Right ventricle myocardium inferior (tissue), 1 donor: ENCODE data around the gene ELFN1. TPM values are rescaled to one million over a fixed set of nuclear protein-coding genes. Genes with fewer than 3 reads are reported as not detected.

Source experiments
- ATAC-seq: fragments of 200-7000 bp; cut with Tn5 transposase; one replicate; pipeline ENCODE4 v1.9.1; 2020; ENCODE audit warnings: mild to moderate bottlenecking, moderate library complexity
- DNase-seq: peaks from one replicate; pipeline ENCODE4 v3.0.0; 2021; ENCODE audit errors: missing footprints
- intact Hi-C: fragments of 100-400 bp; cut with DNase I; formaldehyde crosslinking; loops from one replicate; pipeline ENCODE4 v1.11.0; 2022
- total RNA-seq: library from RNA; stranded (reverse); fragmentation: NEBNext Ultra II Directional; extraction: Animal tissue kit (Norgen Biotek cat#: 25700); gene quantifications from one replicate; pipeline ENCODE4 v1.2.1, GENCODE V29; 2021
- donor health status: DM: no; HTN: yes; CAD: no; lungs with severe emphysema.

Gene ELFN1
- total RNA-seq, 1 donor from 2014 or later = 10.7 TPM

- intact Hi-C loops = loop anchor here (5.0 kb wide), 1 partner anchor 75 kb away; no protein-coding TSS in a partner anchor
- peak; percentile 17 for ATAC-seq
- DNase-seq = no peak
Observed at GRCh38 chr7:1741751-1742554, 71.9 kb downstream of the ELFN1 start.

DNA sequence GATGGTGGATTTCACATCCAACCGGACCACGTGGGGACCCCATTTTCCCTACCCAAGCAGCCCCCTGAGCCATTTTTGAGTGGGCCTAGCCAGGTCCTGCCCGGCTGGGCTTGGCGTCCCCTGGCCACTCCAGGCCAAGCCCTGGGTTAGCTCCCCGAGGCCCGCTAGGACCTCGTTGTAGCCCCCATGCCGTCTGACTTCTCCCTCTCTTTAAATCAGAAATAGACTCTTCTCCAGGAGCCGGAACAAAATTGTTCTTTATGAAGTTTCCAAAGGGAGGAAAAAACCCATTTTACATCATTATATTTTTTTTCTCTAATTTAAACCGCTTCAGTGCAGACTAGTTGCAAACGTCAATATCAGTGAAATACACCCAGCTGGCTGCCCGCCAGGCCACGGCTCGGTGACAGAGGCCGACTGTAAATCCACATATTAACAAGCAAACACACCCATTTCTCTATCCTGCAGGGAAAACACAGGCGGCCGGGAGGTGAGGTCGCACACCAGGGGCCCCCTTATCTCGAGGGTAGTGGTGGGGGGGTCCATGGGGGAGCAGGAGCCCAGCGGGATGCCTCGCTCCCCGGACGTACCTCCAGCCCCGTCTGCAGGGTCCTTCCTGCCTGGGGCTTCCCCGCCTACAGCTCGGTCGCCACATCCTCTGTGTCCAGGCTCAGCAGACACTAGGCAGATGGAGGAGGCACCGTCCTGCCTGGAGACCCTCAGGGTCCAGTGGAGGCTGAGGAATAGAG is 72.7 kb downstream of the ELFN1 start:
- ATAC-seq (peak; percentile 2), DNase-seq (peak; percentile 84)
- intact Hi-C loops = loop anchor here (5.0 kb wide), 1 partner anchor 75 kb away; no protein-coding TSS in a partner anchor

DNA sequence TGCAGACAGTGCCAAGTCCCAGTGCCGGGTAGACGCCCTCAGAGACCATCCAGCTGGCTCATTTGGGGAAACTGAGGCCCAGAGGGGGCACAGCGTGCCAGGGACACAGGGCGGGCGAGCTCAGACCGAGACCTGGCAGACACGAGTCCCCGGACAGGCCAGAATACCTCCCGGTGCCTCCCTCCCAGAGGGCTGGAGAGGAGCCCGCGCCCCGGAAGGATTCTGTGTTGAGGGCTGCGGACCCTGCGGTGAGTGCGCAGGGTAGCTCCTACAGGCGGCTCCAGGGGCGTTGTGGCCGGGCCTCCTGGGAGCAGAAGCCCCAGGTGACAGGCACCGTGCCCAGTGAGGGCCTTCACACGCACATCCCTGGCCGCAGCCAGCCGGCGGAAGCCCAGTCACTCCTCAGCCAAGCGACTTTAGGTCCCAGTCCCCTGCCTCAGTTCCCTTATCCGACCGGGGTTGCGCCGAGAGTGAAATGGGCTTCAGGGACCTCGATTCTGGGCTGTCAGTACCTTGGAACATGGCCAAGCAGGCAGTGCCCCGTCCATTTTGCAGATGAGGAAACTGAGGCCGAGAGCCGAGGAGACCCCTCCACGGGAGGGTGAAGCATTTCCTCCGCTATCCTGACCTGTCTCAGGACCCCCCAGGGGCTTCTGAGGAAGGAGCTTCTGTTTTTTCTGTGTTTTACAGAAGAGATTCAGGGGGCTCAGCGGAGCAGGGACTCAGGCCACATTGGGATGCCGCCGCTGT is 73.6 kb downstream of the ELFN1 start:
- no peak for DNase-seq
- intact Hi-C loops = loop anchor here (5.0 kb wide), 1 partner anchor 76 kb away; no protein-coding TSS in a partner anchor
- no peak for ATAC-seq

- no peak for ATAC-seq
- intact Hi-C loops = loop anchor here (5.0 kb wide), 1 partner anchor 77 kb away; no protein-coding TSS in a partner anchor
- DNase-seq = no peak
Observed at GRCh38 chr7:1744296-1745017, 74.4 kb downstream of the ELFN1 start.

GRCh38 chr7:1745018-1745532 is 75.0 kb downstream of the ELFN1 start:
- no peak for ATAC-seq

DNA sequence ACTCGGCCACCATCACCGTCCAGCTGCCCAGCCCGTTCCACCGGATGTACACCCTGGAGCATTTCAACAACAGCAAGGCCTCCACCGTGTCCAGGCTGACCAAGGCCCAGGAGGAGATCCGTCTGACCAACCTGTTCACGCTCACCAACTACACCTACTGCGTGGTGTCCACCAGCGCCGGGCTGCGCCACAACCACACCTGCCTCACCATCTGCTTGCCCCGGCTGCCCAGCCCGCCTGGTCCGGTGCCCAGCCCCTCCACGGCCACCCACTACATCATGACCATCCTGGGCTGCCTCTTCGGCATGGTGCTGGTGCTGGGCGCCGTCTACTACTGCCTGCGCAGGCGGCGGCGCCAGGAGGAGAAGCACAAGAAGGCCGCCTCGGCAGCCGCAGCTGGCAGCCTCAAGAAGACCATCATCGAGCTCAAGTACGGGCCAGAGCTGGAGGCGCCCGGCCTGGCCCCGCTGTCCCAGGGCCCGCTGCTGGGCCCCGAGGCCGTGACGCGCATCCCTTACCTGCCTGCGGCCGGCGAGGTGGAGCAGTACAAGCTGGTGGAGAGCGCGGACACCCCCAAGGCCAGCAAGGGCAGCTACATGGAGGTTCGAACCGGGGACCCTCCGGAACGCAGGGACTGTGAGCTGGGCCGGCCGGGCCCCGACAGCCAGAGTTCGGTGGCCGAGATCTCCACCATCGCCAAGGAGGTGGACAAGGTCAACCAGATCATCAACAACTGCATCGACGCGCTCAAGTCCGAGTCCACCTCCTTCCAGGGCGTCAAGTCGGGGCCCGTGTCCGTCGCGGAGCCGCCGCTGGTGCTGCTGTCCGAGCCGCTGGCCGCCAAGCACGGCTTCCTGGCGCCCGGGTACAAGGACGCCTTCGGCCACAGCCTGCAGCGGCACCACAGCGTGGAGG is 75.8 kb downstream of the ELFN1 start:
- DNase-seq (no peak), ATAC-seq (no peak)
- intact Hi-C loops = no loop called here

More at GRCh38 chr7:1745018-1745532, 75.0 kb downstream of the ELFN1 start:
- intact Hi-C loops = no loop called here
- DNase-seq = no peak

GRCh38 chr7:1746491-1746975 is 76.5 kb downstream of the ELFN1 start:
- ATAC-seq = no peak
- intact Hi-C loops = no loop called here
- no peak for DNase-seq

DNA sequence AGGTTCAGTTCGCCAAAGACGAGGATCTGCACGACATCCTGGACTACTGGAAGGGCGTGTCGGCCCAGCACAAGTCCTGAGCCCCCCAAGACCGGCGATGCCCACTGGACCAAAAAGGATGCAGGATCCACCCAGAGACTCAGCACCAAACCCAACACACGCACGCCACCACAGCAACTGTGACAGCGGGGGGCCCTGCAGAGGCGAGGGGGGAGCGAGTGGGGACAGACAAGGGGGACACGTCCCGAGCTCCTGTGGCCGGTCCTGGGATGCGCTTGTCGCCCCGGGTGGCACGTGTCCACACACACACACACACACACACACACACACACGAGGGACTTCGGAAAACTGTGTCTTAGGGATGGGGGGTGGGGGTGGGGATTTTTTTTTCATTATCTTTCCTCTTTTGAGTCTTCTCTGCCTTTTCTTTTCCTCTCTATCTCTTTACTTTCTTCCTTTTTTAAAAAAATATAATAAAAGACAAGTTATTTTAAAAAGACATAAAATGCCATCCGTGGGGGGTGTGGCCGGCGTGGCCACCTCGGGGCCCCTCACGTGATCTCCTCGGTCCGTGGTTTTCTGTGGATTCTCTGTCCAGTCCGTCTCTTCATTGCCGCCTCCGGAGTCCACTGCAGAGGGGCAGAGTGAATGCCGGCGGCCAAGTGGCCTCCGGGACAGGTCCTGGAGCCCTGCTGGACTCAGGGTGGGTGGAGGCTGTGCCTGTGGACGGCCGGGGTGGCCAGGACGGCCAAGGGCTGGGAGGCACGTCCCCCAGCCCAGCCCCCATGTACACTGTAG is 77.1 kb downstream of the ELFN1 start:
- DNase-seq = no peak
- intact Hi-C loops = no loop called here

DNA sequence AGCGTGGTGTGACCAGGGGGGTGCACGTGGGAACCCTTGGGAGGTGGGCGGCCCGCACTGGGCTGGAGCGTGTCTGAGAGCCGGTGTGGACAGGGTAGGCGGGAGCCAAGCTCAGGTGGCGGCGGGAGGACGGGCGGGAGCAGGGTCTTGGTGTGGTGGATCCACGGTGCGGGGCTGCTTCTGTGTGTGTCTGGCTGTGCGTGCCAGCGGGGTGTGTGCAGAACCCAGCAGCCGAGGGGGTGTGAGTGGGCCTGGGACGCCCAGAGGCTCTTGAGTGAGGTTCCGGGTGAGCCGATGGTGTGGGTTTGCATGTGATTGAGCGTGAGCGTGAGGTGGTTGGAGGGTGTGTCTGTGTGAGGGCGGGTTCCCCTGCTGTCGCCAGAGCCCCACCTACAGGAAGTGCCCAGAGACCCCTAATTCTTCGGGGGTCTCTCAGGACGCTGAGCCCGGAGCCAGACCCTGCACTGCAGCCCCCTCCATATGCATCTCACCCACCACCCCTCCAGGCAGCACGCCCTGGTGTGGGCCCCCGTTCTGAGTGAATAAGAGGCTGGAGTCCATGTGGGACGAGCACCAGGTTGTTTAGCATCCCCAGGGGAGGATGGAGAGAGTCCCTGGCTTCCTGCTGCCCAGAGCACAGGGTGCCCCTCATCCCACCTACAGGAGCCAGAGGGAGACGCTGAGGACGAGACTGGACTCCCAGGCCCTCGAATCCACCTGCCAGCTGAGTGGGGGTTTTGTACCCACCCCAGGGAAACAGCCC is 78.2 kb downstream of the ELFN1 start:
- ATAC-seq = no peak
- intact Hi-C loops = no loop called here
- no peak for DNase-seq

More for the DNA sequence above, 77.1 kb downstream of the ELFN1 start:
- no peak for ATAC-seq

DNA sequence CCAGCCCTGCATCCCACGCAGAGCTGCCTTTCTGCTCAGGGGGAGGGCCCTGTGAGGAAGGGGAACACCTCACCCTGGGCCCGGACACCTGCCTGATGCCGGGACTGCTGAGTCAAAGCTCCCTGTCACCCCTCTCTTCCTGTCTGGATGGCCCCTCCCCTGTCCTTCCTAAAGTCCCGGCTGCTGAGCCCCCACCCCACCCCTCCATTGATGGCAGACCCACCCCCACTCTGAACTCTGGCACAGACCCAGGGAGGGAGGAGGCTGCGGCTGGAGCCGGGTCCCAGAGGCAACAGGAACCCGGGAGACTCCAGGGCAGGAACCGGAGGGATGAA is 78.7 kb downstream of the ELFN1 start:
- ATAC-seq = no peak
- no peak for DNase-seq
- intact Hi-C loops = no loop called here

DNA sequence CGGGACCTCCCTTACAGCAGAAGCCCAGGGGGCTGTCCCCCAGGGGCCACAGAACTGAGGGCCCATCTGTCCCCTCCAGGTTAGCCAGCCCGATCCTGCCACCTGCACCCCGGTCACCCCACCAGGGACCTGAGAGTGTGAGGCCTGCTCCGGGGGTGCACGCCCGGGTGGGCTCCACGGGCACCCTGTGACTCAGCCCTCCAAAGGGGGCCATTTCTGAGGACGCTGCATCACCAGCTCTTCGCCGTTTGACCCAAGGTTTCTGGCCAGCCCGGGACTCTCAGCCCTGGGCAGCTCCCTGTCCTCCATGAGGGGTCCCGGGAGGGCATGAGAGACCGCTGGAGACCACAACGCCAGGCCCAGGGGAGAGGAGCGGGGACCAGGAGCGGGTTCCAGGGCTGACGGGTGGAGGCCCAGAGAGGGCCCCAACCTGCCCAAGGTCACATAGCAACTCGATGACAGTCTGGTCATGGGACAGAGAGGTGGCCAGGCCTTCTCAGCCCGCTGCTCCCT is 79.3 kb downstream of the ELFN1 start:
- ATAC-seq = no peak
- intact Hi-C loops = no loop called here
- no peak for DNase-seq

DNA sequence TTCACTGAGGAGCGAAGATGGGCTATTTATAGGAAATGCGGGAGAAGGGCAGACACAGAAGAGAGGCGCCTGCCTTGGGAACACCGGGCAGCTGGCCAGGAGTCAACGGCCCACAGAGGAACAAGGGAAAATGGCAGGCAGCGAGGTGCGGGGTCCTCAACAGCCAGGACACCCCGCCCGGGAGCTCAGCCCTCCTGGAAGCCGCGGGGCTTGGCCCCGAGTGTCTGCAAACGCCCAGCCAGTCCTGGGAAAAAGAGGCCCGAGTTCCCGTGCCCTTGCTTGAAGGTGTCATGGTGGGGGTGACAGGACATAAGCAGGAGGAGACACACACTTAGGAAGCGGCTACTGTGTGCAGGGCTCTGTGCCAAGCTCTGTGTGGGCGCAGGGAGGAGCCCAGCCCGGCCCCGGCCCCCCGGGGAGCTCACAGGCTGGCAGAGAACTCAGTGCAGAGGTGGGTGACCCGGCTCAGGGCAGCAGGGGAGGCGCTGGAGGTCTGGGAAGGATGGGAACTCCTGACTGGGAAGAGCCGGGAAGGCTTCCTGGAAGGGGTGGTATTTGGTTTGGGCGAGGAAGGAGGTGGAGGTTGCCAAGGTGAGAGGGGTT is 79.9 kb downstream of the ELFN1 start:
- DNase-seq (no peak), ATAC-seq (peak; percentile 68)
- intact Hi-C loops = no loop called here

DNA sequence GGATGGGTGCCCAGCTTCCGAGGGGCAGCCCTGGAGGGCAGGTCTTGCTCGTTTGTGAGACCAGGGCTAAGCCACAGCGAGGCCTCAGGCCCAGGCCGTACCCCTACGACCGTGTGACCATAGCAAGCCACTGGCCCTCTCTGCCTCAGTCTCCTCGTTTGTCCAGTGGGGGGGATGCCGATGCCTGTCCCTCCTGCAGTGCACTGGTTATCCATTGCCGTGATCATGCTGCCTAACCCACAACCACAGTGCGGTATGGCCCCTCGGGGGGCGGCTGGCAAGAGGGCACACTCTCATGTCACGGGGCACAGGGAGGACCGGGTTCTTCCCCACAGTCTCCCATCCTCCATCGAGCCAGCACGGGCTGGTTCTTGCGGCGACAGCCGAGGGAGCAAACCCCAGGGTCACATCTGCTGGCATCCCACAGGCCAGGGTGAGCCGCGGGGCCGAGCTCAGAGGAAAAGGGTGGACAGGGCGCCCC is 80.5 kb downstream of the ELFN1 start:
- no peak for DNase-seq
- peak; percentile 30 for ATAC-seq
- intact Hi-C loops = no loop called here

DNA sequence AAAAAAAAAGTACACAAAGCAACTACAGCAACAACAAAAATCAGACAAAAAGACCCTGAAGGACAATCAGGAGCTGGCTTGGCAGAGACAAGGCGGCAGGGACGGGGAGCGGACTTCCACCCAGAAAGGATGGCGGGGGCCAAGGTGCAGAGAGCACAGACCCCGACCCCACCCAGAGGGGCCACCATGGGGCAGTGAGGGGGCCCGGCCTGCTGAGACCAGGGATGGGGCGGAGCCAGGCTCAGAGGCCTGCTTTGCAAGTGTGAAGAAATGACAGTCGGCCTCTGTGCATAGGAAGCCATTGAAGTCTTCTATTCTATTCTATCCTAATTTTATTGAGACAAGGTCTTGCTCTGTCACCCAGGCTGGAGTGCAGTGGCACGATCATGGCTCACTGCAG is 82.0 kb downstream of the ELFN1 start:
- intact Hi-C loops = no loop called here

More for the DNA sequence above, 82.0 kb downstream of the ELFN1 start:
- DNase-seq (no peak), ATAC-seq (no peak)
